Activated CD8-positive, alpha-beta T cell treated with anti-CD3 and anti-CD28 coated beads for 36 hours (primary cell): Measurements from ENCODE around the gene TEX13B. TPM values are rescaled to one million over a fixed set of nuclear protein-coding genes. Genes with fewer than 3 reads are reported as not detected.

ENCODE experiments used
- ATAC-seq: fragments of 200-7000 bp; cut with Tn5 transposase; one replicate; pipeline ENCODE4 v1.10.0; 2021; ENCODE audit warnings: mild to moderate bottlenecking, moderate library complexity
- CTCF ChIA-PET: fragments of 350-600 bp; sonication (Branson Sonifier 250); formaldehyde crosslinking; loops from one replicate; lab custom pipeline; 2021; ENCODE audit warnings: antibody characterized with exemption; lab: Charles Lee
- POLR2A ChIA-PET: fragments of 350-600 bp; sonication (Branson Sonifier 250); formaldehyde crosslinking; loops from one replicate; lab custom pipeline; 2021; ENCODE audit warnings: antibody characterized with exemption; lab: Charles Lee
- DNase-seq: peaks from one replicate; pipeline ENCODE4 v3.0.0-alpha.2; 2020
- H3K27ac Mint-ChIP-seq: one replicate; pipeline ENCODE4 v1.8.0; 2021; ENCODE audit warnings: mild to moderate bottlenecking, mixed read lengths
- H3K27me3 Mint-ChIP-seq: one replicate; pipeline ENCODE4 v1.8.0; 2021; ENCODE audit warnings: mixed read lengths
- H3K36me3 Mint-ChIP-seq: one replicate; pipeline ENCODE4 v1.8.0; 2021; ENCODE audit warnings: low read depth, mixed read lengths
- H3K4me1 Mint-ChIP-seq: one replicate; pipeline ENCODE4 v1.8.0; 2021; ENCODE audit warnings: low read depth, mixed read lengths
- H3K4me3 Mint-ChIP-seq: one replicate; pipeline ENCODE4 v1.8.0; 2021; ENCODE audit warnings: mild to moderate bottlenecking, moderate library complexity, mixed read lengths
- H3K9me3 Mint-ChIP-seq: one replicate; pipeline ENCODE4 v1.8.0; 2021; ENCODE audit warnings: mixed read lengths
- CTCF ChIP-seq: fragments of 200-600 bp; IDR thresholded peaks from one replicate; pipeline ENCODE4 v1.8.0; 2022; ENCODE audit warnings: antibody characterized with exemption, mild to moderate bottlenecking
- intact Hi-C: fragments of 100-400 bp; cut with micrococcal nuclease; formaldehyde crosslinking; loops from one replicate; pipeline ENCODE4 v1.10.0; 2022
- total RNA-seq, 2 experiments: library from RNA; stranded (reverse); gene quantifications; one replicate each; pipeline ENCODE4 v1.2.3, GENCODE V29; 2021

TEX13B gene
- total RNA-seq, 2 experiments from 2014 or later, result not detected

- peaks cover 8% of the 10 kb centered on the region for H3K9me3 Mint-ChIP-seq
- no peaks in the 10 kb centered on the region for H3K27me3 Mint-ChIP-seq
- ChIA-PET POLR2A (no interaction called here), CTCF (interaction anchor here (1.2 kb wide), 1 partner anchor 12 kb away, joined by 4 read pairs; no protein-coding TSS in a partner anchor)
- DNase-seq, result peak; percentile 27
- peaks cover 52% of the 10 kb centered on the region for H3K4me1 Mint-ChIP-seq
- intact Hi-C loops, result no loop called here
- ATAC-seq, result peak; percentile 64
- TF ChIP-seq CTCF, result no peak
- H3K4me3 Mint-ChIP-seq, result peak overlapping the region; percentile 22
- H3K36me3 Mint-ChIP-seq, result peaks cover 3% of the 10 kb centered on the region
- peak overlapping the region; percentile 60 for H3K27ac Mint-ChIP-seq
Observed at GRCh38 chrX:108018656-108019381, 36.6 kb upstream of the TEX13B start.

GRCh38 chrX:108001218-108001814, 19.1 kb upstream of the TEX13B start:
- Mint-ChIP-seq H3K27ac (no peak overlapping the region), H3K36me3 (no peaks in the 10 kb centered on the region), H3K4me3 (no peak overlapping the region), H3K9me3 (no peaks in the 10 kb centered on the region), H3K4me1 (peaks cover 3% of the 10 kb centered on the region), H3K27me3 (peaks cover 2% of the 10 kb centered on the region)
- TF ChIP-seq CTCF, result peak; percentile 42
- ChIA-PET CTCF (interaction anchor here (0.9 to 2.1 kb wide), 4 partner anchors 12 to 72 kb away, joined by 3 to 7 read pairs (median 3); no protein-coding TSS in a partner anchor), POLR2A (no interaction called here)
- intact Hi-C loops, result no loop called here
- DNase-seq, result peak; percentile 27
- ATAC-seq, result peak; percentile 86

- Mint-ChIP-seq H3K4me3 (no peak overlapping the region), H3K36me3 (no peaks in the 10 kb centered on the region), H3K27ac (no peak overlapping the region), H3K9me3 (no peaks in the 10 kb centered on the region), H3K4me1 (peaks cover 3% of the 10 kb centered on the region), H3K27me3 (peaks cover 2% of the 10 kb centered on the region)
- ChIA-PET CTCF (interaction anchor here (1.6 kb wide), 1 partner anchor 22 kb away, joined by 4 read pairs; no protein-coding TSS in a partner anchor), POLR2A (no interaction called here)
- no peak for ATAC-seq
- TF ChIP-seq CTCF, result no peak
- no peak for DNase-seq
- intact Hi-C loops, result no loop called here
Observed at GRCh38 chrX:108000751-108001150, 18.6 kb upstream of the TEX13B start.

GRCh38 chrX:107996124-107996523, 14.0 kb upstream of the TEX13B start:
- POLR2A ChIA-PET, result no interaction called here
- no peaks in the 10 kb centered on the region for H3K36me3 Mint-ChIP-seq
- H3K27ac Mint-ChIP-seq, result no peak overlapping the region
- H3K9me3 Mint-ChIP-seq, result no peaks in the 10 kb centered on the region
- no peak for TF ChIP-seq CTCF
- ATAC-seq, result no peak
- DNase-seq, result no peak
- H3K4me1 Mint-ChIP-seq, result no peaks in the 10 kb centered on the region
- CTCF ChIA-PET, result interaction anchor here (0.6 kb wide), 1 partner anchor 247 kb away, joined by 3 read pairs; no protein-coding TSS in a partner anchor
- H3K4me3 Mint-ChIP-seq, result no peak overlapping the region
- intact Hi-C loops, result no loop called here
- H3K27me3 Mint-ChIP-seq, result peaks cover 2% of the 10 kb centered on the region

GRCh38 chrX:107985033-107985432, 2.9 kb upstream of the TEX13B start:
- Mint-ChIP-seq H3K36me3 (no peaks in the 10 kb centered on the region), H3K27me3 (no peaks in the 10 kb centered on the region), H3K4me1 (no peaks in the 10 kb centered on the region), H3K27ac (no peak overlapping the region), H3K9me3 (peaks cover under 1% of the 10 kb centered on the region), H3K4me3 (no peak overlapping the region)
- no peak for TF ChIP-seq CTCF
- CTCF ChIA-PET, result no interaction called here
- ATAC-seq (no peak), DNase-seq (no peak)
- intact Hi-C loops, result no loop called here
- POLR2A ChIA-PET, result no interaction called here
